ENCODE measurements around the gene MCU.

- TF ChIP-seq CTCF (conservative IDR thresholded peaks at IDR 0.05; ENCODE audit: low read length) (no peak), EZH2phosphoT487 (IDR thresholded peaks at IDR 0.05; ENCODE audit: borderline replicate concordance, low read depth, low read length) (no peak)
Measured at GRCh38 chr10:72688208-72688651, 3.7 kb upstream of the MCU start.
